Stimulated activated CD4-positive, alpha-beta T cell treated with anti-CD3 and anti-CD28 coated beads, Interleukin-2, amount 100 ng/mL, for 24 hours (primary cell): Measurements from ENCODE around the gene AGRP.
"Not testable (repeated sequence)": the region's sequence is repeated elsewhere in the genome, so short reads cannot be mapped to it uniquely, and the experiment has no call there.

Source experiments
- DNase-seq, 2 donors: peaks; one replicate each; pipeline ENCODE4 v3.0.0-alpha.2; 2020

AGRP gene

GRCh38 chr16:67504031-67505021, 21.0 kb upstream of the AGRP start:
- peak in 1 of 2 donors; percentile 14 for DNase-seq

DNA sequence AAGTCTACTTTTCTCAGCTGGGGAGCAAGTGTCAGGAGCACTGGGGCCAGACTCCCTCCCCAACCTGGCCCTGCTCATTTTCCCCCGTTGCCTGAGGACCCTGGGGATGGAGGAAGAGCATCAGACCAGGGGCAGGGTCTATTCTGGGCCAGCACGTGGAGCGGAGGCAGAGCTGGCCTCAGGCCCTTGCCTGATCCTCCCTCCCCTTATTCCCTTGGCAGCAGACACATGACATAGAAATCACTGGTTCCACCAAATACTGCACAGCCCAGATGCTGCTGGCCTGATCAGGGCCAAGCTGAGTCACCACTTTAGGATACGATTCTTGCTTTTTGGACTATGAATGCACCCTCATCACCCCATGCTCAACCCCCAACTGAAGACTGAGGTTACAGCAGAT, 15.8 kb upstream of the AGRP start:
- no peak for DNase-seq

GRCh38 chr16:67490335-67491096, 7.2 kb upstream of the AGRP start:
- DNase-seq: no peak

DNA sequence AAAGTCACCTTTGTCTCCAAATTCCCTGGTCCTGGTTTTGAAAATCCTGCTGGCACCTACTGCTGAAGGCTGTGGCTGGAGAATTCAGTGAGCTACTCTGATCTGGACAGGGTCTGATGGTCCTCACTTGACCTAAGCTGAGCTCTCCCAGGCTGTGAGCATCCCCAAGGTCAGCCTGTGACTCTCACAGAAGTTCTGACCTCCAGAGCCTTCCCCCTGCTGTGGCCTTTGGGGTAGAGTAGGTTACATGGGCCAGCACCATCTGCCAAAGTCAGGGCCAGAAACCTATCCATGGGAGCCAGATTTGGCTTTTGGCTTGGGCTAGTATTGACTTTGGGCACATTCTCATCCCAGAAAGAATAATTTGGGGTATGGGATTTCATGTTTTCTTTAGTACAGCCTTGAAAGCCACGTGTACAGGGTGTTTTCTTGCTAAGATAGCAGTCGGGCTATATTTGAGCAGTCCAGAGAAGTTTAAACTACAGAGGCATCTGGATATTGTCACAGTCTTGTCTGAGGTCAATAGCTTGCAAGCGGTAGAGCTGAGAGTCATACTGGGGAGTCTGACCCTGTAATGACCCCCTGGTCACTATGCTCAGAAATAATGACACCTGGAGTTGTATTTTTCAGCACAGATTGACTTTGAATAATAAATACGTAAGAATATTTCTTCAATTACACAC, 6.2 kb upstream of the AGRP start:
- DNase-seq: no peak

- not testable (repeated sequence) for DNase-seq
These were observed 4.2 kb upstream of the AGRP start for GRCh38 chr16:67487561-67487960.

DNA sequence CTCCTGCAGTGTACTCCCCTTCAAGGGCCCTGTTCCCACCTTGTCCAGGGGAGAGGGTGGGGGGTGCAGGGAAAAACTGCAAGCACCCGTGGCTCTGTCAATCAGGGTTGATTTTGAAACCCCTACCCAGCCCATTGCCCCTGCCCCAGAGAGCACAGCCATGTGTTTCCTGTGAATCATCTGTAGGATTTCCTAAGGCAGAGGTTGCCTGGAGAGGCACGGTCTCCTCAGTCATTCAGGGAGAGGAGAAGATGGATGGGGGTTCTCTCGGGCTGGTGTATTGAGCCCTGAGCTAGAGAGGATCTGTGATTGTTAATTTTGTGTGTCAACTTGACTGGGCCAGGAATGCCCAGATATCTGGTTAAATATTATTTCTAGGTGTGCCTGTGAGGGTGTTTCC, 3.5 kb upstream of the AGRP start:
- DNase-seq: no peak

- no peak for DNase-seq
These were observed 581 bp upstream of the AGRP start for GRCh38 chr16:67483731-67484525.

DNA sequence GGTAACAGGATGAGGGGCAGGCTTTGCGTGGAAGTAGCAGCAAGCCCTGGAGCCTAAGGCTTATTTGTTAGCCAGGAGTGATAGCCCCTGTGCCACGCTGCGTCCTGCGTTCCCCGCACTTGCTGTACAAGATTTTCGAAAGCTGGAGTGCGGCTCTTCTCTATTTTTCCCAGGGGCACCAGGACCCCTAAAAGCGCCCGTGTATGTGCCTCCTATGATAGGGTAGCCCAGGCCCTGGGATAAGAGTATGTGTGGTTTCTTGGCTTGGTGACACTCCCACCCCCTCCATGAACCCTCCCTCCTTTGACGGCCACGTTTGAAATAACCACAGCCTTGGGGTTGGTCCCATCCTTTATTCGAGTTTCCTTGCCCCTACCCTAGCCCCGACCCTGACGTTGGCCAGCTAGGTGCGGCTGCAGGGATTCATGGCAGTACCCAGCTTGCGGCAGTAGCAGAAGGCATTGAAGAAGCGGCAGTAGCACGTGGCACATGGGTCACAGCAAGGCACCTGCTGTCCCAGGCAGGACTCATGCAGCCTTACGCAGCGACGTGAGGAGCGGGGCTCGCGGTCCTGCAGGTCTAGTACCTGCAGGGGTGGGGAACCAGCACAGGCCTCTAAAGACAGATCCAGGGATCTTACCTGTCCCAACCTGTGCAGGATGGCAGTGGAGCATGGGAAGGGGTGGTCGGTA, 968 bp downstream of the AGRP start:
- peak; percentile 17 to 26 for DNase-seq

GRCh38 chr16:67481561-67482232, 1.6 kb downstream of the AGRP start:
- peak; percentile 50 to 71 for DNase-seq

- peak; percentile 99 for DNase-seq
These were observed 2.4 kb downstream of the AGRP start, which contains the start of gene ATP6V0D1 for GRCh38 chr16:67480833-67481560. ATP6V0D1 (minus strand) TSS chr16:67481157; CDS start chr16:67481086, 71 bp downstream.

- DNase-seq: no peak
These were observed 5.3 kb downstream of the AGRP start for GRCh38 chr16:67477960-67478554.

- DNase-seq: no peak
These were observed 8.5 kb downstream of the AGRP start for GRCh38 chr16:67474551-67475455.

- DNase-seq: no peak
These were observed 11.5 kb downstream of the AGRP start for GRCh38 chr16:67471758-67472384.

GRCh38 chr16:67470359-67470758, 13.0 kb downstream of the AGRP start:
- DNase-seq: no peak

DNA sequence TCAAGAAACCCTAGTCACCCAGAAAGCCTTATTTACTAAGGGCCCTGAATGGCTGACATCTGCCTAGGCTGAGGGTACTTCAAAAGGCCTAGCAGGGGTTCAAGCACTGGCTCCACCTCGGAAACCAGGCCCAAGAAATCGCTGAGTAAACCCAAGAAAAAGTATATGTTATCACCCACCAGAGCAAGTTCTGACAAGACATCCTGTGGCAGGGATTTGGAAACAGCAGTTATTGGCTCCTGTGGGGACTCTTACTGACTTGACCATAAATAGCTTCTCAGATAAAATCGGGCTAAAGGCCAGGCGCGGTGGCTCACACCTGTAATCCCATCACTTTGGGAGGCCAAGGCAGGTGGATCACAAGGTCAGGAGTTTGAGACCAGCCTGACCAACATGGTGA, 14.6 kb downstream of the AGRP start:
- no peak for DNase-seq

- no peak for DNase-seq
These were observed 16.8 kb downstream of the AGRP start for GRCh38 chr16:67466581-67466980.

- no peak for DNase-seq
These were observed 18.8 kb downstream of the AGRP start for GRCh38 chr16:67464565-67464964.

GRCh38 chr16:67463691-67464090, 19.7 kb downstream of the AGRP start:
- DNase-seq: no peak
